ENCODE measurements around the gene MAP3K13.

MAP3K13 gene

DNA sequence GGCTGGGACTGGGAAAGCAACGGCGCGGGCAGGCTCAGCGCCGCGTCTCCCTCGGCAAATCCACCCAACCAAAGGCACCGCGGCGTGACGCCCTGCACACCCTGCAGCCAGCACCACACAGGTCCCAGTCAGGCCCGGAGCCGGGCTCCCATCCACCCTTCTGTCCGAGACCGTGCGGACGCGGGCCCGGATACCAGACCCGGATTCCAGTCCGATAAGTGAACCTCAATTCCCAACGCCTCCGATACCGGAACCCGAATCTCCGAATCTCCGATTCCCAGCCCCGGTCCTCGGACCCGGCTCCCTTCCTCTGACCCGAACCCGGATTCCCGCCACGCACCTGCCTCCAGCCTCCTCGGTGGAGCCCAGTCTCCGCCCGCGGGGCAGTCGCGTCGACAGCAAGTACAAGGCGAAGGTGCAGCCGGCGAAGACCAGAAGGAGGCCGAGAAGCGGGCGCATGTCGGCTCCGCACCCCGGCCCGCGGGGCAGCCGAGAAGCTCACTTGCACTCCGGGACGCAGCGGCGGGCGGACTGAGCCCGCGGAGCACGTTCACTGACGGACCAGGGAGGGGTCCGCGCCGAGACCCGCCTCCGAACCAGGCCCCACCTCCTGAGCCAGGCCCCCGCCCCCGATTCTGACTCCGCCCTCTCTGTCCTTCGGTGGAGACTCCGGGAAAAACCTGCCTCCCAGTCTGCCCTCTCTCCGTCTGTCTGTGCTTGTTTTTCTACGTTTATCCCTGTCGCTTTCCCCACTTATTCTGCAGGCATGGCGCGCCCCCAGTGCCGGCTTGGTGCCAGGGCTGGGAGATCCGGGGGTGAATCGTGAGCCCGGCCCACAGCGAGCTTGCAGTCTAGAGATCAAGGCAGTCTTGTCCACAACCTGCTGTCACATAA, 135.8 kb downstream of the MAP3K13 start, which contains the start of gene TMEM41A:
TMEM41A (minus strand) TSS at position 533 of the 894 bp plus-strand sequence; CDS start at position 459, 74 bp downstream.
- TF ChIP-seq, protein P1, sequence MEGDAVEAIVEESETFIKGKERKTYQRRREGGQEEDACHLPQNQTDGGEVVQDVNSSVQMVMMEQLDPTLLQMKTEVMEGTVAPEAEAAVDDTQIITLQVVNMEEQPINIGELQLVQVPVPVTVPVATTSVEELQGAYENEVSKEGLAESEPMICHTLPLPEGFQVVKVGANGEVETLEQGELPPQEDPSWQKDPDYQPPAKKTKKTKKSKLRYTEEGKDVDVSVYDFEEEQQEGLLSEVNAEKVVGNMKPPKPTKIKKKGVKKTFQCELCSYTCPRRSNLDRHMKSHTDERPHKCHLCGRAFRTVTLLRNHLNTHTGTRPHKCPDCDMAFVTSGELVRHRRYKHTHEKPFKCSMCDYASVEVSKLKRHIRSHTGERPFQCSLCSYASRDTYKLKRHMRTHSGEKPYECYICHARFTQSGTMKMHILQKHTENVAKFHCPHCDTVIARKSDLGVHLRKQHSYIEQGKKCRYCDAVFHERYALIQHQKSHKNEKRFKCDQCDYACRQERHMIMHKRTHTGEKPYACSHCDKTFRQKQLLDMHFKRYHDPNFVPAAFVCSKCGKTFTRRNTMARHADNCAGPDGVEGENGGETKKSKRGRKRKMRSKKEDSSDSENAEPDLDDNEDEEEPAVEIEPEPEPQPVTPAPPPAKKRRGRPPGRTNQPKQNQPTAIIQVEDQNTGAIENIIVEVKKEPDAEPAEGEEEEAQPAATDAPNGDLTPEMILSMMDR (IDR thresholded peaks at IDR 0.05; ENCODE audit: low read depth, low read length): no peak
- H3K4me3 ChIP-seq (ENCODE audit: low read depth, low read length): peak within 1 kb of the TSS; percentile 94

DNA sequence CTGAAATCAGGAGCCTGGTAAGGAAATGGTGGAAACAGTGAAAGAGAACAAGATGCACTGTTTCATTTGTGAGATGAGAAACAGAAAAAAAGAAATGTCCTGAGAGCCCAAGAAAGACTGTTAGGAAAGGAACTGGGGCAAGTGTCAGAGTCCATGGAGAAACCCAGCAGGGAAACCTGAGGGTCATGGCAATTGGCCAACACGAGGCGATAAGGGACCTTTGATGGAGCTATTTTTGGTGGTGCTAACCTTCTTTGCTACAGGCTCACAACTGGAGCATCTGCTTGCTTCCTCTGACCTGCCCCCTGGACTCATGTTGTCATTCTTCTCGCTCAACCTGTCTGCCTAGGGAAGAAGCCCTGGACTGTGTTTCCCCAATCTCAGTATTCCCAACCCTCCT, 140.1 kb downstream of the MAP3K13 start:
- no peak overlapping the region for H3K4me3 ChIP-seq (ENCODE audit: low read depth, low read length)
- TF ChIP-seq, protein P1 (IDR thresholded peaks at IDR 0.05; ENCODE audit: low read depth, low read length): no peak

DNA sequence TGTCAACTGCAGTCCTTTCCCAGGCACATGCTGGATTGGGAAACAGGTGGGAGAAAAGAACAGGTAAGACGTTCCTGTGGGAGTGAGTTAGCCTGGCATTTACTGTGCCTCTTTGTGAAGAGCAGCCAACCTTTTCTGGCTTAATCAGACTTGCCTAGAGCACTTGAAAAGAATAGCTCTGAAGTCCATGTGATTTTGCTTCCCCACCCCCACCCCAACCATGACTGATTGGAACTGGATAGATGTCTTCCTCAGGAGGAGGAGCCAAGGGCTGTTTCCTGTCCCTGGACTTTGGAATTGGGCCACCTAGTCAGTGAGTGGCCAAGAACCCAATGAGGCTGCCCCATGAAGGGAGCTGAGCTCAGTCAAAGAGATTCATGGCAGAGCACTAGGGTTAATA, 140.6 kb downstream of the MAP3K13 start:
- TF ChIP-seq, protein P1 (IDR thresholded peaks at IDR 0.05; ENCODE audit: low read depth, low read length): no peak
- H3K4me3 ChIP-seq (ENCODE audit: low read depth, low read length): no peak overlapping the region

- TF ChIP-seq, protein P1 (IDR thresholded peaks at IDR 0.05; ENCODE audit: low read depth, low read length): no peak
- no peak overlapping the region for H3K4me3 ChIP-seq (ENCODE audit: low read depth, low read length)
Observed at GRCh38 chr3:185504636-185505035, 141.7 kb downstream of the MAP3K13 start.

GRCh38 chr3:185507883-185508282, 144.9 kb downstream of the MAP3K13 start:
- H3K4me3 ChIP-seq (ENCODE audit: low read depth, low read length): no peak overlapping the region
- TF ChIP-seq, protein P1 (IDR thresholded peaks at IDR 0.05; ENCODE audit: low read depth, low read length): no peak

DNA sequence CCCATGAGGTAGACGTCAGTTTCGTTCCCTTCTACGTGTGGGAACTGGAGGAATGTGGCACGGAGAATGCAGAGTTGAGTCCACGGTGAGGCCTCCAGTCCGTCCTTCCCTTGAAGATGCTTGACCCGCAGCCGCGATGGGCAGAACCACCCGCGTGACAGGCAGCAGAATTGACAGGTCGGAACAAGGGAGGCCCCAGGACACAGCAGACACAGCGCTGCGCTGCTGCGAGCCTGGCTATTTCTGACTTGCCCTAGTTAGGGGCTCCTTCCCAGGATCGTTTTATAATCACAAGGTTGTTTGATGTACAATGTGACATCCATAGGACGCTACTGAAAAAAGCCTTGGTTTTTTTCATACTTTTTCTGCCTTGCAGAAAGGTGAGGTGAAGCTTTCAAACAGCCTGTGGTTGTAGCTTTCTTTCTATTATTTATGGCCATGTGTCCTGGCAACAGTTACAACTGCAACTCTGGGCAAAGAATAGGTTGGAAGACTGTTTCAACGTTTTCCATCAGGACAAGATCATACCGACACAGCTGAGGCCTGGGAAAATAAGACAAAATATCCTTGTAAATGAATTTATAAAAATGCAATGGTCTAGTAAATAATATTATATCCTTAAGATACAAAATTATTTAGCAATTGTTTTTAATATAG, 145.5 kb downstream of the MAP3K13 start:
- H3K4me3 ChIP-seq (ENCODE audit: low read depth, low read length): no peak overlapping the region
- TF ChIP-seq, protein P1 (IDR thresholded peaks at IDR 0.05; ENCODE audit: low read depth, low read length): no peak

DNA sequence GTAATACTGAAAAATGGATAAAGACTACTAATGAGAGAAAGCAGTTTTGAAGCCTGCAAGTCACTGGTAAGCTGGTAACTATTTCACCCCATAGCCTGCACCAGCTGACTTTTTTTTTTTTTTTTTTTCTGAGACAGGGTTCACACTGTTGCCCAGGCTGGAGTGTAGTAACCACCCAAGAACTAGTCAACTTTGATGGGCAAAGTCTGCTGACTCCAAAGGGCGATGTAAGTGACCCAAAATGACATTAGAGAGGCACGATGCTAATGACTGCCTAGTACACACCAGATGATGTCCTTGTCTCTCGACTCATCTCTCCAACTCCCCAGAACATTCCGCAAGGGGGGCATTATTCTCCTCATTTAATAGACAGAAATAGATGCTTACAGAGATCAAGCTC, 148.8 kb downstream of the MAP3K13 start:
- H3K4me3 ChIP-seq (ENCODE audit: low read depth, low read length): no peak overlapping the region
- TF ChIP-seq, protein P1 (IDR thresholded peaks at IDR 0.05; ENCODE audit: low read depth, low read length): no peak

Data from WI38 (cell line).